C4-2B (cell line): ENCODE data around the gene RPS24.

Experiments used
- H3K27ac ChIP-seq: fragments of 450-650 bp; 2 replicates; pipeline ENCODE4 v1.5.1; 2017
- CTCF ChIP-seq: fragments of 450-650 bp; conservative IDR thresholded peaks from 2 replicates; pipeline ENCODE4 v1.5.1; 2017; ENCODE audit warnings: mild to moderate bottlenecking
- ZFX ChIP-seq: fragments of 450-650 bp; IDR thresholded peaks from 2 replicates; pipeline ENCODE4 v1.6.1; 2017

The RPS24 gene

GRCh38 chr10:78000956-78001472, 32.6 kb upstream of the RPS24 start:
- no peak overlapping the region for H3K27ac ChIP-seq
- TF ChIP-seq ZFX = no peak
- no peak for TF ChIP-seq CTCF

GRCh38 chr10:78002541-78003288, 30.9 kb upstream of the RPS24 start:
- H3K27ac ChIP-seq = no peak overlapping the region
- no peak for TF ChIP-seq ZFX
- no peak for TF ChIP-seq CTCF

- TF ChIP-seq ZFX (no peak), CTCF (no peak)
- no peak overlapping the region for H3K27ac ChIP-seq
These were observed 29.2 kb upstream of the RPS24 start for GRCh38 chr10:78004215-78005026.

- TF ChIP-seq CTCF = no peak
- TF ChIP-seq ZFX = no peak
- no peak overlapping the region for H3K27ac ChIP-seq
These were observed 26.5 kb upstream of the RPS24 start for GRCh38 chr10:78007172-78007571.

- TF ChIP-seq CTCF = no peak
- no peak for TF ChIP-seq ZFX
- H3K27ac ChIP-seq = no peak overlapping the region
These were observed 24.0 kb upstream of the RPS24 start for GRCh38 chr10:78009662-78010061.

- TF ChIP-seq CTCF (no peak), ZFX (no peak)
- no peak overlapping the region for H3K27ac ChIP-seq
These were observed 23.4 kb upstream of the RPS24 start for GRCh38 chr10:78010278-78010677.

GRCh38 chr10:78011065-78011464, 22.6 kb upstream of the RPS24 start:
- no peak overlapping the region for H3K27ac ChIP-seq
- TF ChIP-seq ZFX (no peak), CTCF (no peak)
